HUDEP-2 (cell line): ENCODE data around the gene BCAP29.
"Not testable (repeated sequence)": the region's sequence is repeated elsewhere in the genome, so short reads cannot be mapped to it uniquely, and the experiment has no call there.

Experiments used
- DNase-seq, 76 experiments: peaks; one replicate each; lab custom pipeline; 2025; ENCODE audit not compliant: unreplicated experiment in 76 of 76; lab: John Stamatoyannopoulos, UW

The BCAP29 gene

GRCh38 chr7:107615910-107616680, 36.0 kb downstream of the BCAP29 start:
- no peak for DNase-seq

DNA sequence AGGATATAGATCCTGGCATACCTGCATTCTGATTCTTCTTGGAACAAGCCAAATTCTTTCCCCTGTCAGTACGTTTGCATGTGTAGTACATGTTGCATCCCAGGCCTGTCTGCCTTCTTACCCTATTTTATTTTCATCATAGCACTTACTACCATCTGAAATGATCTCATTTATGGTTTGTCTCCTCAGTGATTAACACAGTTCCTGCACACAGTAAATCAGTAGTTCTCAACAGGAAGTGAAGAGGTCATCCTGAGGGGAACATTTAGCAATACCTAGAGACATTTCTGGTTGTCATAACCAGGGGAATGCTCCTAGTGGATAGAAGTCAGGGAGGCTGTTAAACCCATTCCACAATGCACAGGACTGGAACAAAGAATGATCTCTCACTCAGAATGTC, 42.4 kb downstream of the BCAP29 start:
- DNase-seq = no peak

- DNase-seq = no peak
Measured at GRCh38 chr7:107622894-107623293, 42.8 kb downstream of the BCAP29 start.

GRCh38 chr7:107627002-107627401, 47.0 kb downstream of the BCAP29 start:
- no peak for DNase-seq

DNA sequence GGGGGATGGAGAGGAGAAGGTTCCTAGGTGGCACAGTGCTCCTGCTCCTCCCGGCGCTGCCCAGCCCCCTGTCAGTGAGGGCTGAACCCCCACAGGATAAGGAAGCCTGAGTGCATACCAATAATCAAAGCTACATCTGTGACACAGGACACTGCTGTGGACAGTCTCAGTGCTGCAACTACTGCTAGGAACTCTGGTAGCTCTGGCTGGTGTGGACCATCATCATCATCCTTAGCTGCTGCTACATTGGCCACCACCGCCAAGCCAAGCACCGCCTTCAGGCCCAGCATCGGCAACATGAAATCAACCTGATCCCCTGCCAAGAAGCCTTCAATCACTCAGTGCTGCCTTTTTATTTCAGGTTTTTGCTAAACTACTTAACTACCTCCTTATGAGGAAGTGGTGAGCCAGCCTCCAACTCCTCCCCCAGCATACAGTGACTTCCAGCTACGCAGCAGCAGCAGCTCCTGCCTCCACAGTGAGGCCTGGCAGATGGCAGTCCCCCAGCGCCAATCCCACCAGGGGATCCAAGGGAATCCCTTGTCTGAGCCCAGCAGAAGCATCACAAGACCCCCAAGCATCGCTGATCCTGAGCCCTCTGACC, 48.5 kb downstream of the BCAP29 start:
- DNase-seq = no peak

GRCh38 chr7:107630342-107630741, 50.3 kb downstream of the BCAP29 start:
- DNase-seq = no peak

DNA sequence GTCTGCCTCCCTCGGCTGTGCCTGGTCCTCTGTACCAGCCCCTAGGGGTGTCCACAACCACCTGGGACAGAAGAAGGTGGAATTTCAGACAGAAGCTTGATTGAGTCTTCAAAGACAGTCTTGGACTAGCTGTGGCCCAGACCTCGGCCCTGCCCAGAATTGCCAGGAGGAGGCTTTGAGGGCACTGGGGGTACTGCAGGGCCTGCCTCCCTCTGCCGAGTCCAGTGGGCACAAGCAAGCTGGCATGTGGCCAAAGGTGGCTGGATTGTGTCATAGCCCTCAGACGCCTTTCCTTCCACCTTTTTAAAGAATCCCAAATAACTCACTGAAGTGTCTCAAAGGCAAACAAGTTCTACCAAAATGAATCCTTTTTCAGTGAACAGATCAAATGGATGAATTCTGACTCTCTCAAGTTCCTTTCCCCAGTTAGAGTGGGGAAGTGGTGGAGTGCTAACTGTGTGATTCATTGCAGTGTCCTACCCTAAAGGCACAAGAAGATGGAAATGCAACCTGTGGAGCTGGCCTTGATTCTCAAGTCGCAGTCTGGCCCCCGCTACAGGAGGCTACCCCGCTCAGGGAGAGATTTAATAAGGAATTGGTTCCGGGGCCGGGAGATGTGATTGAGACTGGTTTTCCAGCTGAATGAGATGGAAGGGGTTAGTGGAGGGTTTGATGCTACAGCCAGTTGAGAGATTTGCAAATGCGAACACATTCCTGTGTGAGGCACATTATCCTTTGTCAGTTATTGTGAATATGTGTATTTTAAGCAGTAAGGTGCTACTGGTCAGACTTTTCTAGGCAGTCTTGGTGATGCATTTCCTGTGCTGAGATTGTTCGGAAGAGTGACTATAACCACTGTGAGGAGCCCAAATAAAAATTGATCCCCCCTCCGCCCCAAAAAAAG, 51.8 kb downstream of the BCAP29 start:
- peak in 1 of 76 experiments; percentile 3 for DNase-seq

DNA sequence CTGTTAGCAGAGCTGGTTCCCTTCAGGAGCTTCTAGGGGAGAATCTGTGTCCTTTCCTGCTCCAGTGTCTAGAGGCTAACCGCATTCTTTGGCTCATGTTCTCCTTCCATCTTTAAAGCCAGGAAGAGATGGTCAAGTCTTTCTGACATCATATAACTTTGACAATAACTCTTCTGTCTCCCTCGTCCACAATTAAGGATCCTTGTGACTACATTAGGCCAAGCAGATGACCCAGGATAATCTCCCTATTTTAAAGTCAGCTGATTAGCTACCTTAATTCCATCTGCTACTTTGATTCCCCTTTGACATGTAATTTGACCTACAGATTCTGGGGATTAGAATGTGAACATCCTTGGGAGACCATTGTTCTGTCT, 52.4 kb downstream of the BCAP29 start:
- DNase-seq = no peak

GRCh38 chr7:107638594-107638993, 58.5 kb downstream of the BCAP29 start:
- DNase-seq = no peak

- DNase-seq = not testable (repeated sequence)
Measured at GRCh38 chr7:107639070-107639469, 59.0 kb downstream of the BCAP29 start.

GRCh38 chr7:107641676-107642075, 61.6 kb downstream of the BCAP29 start:
- no peak for DNase-seq

DNA sequence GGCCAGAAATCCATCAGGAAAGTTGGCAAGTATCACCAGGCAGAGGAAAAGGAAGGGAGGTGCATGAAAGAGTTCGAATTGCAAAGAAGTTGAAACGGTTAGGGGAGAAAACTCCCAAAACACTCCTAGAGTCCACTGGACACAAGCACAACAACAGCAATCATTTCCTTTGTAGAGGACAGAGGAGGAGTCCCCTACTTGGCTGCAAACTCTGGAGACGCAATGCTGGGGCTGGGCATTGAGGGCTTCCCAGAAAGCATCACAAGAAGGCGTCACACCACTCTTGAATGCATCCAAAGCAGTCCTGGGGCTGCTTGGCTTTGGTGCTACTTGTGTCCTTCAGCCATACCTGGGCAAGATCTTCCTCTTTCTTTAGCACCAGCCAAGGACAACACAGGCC, 62.5 kb downstream of the BCAP29 start:
- no peak for DNase-seq

DNA sequence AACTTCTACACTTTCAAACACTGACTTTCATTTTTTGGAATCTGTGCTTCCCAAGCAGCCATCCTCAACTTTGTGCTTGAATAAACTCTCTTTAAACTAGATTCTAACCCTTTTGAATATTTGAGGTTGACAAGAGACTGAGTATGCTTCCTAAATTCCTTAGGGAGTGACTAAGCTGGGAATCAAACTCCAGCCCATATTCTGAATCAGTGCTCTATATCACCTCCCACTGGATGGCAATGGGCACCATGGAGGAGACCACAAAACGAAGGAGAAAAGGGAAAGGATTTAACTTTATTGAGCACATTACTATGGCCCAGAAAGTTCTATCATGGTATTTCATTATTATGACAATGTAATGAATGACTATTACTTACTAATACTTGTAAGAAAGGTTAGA, 63.4 kb downstream of the BCAP29 start:
- DNase-seq = no peak

GRCh38 chr7:107643938-107644308, 63.9 kb downstream of the BCAP29 start:
- no peak for DNase-seq

- no peak for DNase-seq
Measured at GRCh38 chr7:107644309-107644974, 64.4 kb downstream of the BCAP29 start.

- no peak for DNase-seq
Measured at GRCh38 chr7:107652642-107653041, 72.6 kb downstream of the BCAP29 start.

DNA sequence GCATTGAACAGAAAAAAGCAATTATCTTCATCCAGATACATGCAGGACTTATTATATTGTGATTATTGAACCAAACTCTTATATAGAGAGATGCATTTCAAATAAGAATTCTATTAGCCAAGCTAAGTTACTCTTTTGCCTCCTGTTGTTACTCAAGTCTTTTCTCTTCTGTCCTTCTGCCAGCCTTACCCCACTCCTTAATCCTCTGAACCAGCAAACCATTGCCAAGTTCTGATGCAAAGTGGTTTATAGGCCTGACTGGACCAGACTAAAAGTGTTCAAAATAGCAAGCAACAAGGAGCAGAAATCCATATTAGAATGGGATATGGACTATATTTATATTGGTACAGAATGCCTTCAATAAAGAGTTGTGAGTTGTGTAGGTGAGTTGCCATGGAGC, 78.4 kb downstream of the BCAP29 start:
- no peak for DNase-seq

DNA sequence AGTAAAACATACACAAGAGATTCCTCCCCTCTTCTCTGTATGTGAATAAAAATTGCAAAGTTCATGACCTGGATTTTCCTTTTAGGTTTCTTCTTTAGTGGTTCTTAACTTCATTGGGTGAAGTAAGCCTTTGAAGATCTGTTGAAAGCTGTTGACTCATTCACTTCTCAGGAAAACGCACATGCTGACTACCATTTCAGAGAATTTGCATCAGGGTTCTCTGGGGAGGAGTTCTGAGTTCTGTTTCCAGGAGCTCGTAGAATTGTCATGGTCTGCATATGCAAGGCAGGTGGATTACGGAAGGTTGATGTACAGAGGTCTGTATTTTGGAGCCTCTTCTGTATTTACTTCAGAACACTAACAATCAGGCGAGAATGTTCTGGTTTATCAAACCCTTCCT, 79.6 kb downstream of the BCAP29 start:
- no peak for DNase-seq

DNA sequence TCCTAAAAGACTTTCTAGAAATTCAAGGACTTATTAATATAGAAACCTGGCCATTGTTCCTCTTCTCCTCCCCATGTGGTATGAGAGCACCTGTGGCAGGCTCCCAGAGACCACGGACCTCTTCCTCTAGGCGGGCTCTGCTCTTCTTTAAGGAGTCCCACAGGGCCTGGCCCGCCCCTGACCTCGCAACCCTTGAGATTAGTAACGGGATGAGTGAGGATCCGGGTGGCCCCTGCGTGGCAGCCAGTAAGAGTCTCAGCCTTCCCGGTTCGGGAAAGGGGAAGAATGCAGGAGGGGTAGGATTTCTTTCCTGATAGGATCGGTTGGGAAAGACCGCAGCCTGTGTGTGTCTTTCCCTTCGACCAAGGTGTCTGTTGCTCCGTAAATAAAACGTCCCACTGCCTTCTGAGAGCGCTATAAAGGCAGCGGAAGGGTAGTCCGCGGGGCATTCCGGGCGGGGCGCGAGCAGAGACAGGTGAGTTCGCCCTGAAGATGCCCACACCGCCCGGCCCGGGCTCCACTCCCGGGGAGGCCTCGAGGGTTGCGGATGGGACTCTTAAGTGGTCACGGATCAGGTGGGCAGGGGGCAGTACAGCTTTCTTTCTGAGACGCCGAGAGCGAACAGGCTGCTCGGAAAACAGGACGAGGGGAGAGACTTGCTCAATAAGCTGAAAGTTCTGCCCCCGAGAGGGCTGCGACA, 80.5 kb downstream of the BCAP29 start, which contains the start of gene SLC26A4:
Gene SLC26A4 (plus strand): TSS at position 448 of the 700 bp plus-strand sequence. CDS start 814 bp downstream, outside the sequence.
- peak in 1 of 76 experiments; percentile 8 for DNase-seq
